Neuronal stem cell (in vitro differentiated cells): Measurements from ENCODE around the gene SMYD3.

Source experiments
- DNase-seq: peaks from one replicate; pipeline ENCODE4 v3.0.0-alpha.2; 2013; ENCODE audit warnings: low spot score
- H2AFZ ChIP-seq: one replicate; pipeline ENCODE4 v1.6.1; 2013; ENCODE audit warnings: mild to moderate bottlenecking, low read length, inconsistent platforms
- H2AK5ac ChIP-seq: 2 replicates; pipeline ENCODE4 v1.6.1; 2013; ENCODE audit warnings: low read depth, mild to moderate bottlenecking, inconsistent platforms, low read length, moderate library complexity, mixed read lengths
- H2BK120ac ChIP-seq: 2 replicates; pipeline ENCODE4 v1.6.1; 2013; ENCODE audit warnings: low read depth, mild to moderate bottlenecking, inconsistent platforms, low read length, moderate library complexity, mixed read lengths
- H2BK12ac ChIP-seq: one replicate; pipeline ENCODE4 v1.6.1; 2013; ENCODE audit warnings: low read length, inconsistent platforms
- H2BK15ac ChIP-seq: 2 replicates; pipeline ENCODE4 v1.6.1; 2013; ENCODE audit warnings: mild to moderate bottlenecking, low read length, inconsistent platforms, mixed read lengths
- H2BK5ac ChIP-seq: one replicate; pipeline ENCODE4 v1.6.1; 2013; ENCODE audit warnings: inconsistent platforms, mild to moderate bottlenecking, low read length, moderate library complexity
- H3K14ac ChIP-seq: one replicate; pipeline ENCODE4 v1.6.1; 2013; ENCODE audit warnings: low read length, inconsistent platforms
- H3K18ac ChIP-seq: 2 replicates; pipeline ENCODE4 v1.6.1; 2013; ENCODE audit warnings: low read length, inconsistent platforms
- H3K23ac ChIP-seq: 2 replicates; pipeline ENCODE4 v1.6.1; 2013; ENCODE audit warnings: low read depth, mild to moderate bottlenecking, mixed read lengths, low read length, inconsistent platforms; ENCODE audit not compliant: poor library complexity
- H3K27ac ChIP-seq: replicated peaks from 3 replicates; pipeline ENCODE4 v1.5.1; 2013; ENCODE audit warnings: low read length, inconsistent platforms
- H3K27me3 ChIP-seq, 3 experiments: 2 replicates each; pipeline ENCODE4 v1.6.1; 2013; ENCODE audit warnings: low read length in 3 of 3, mild to moderate bottlenecking in 2 of 3, inconsistent platforms in 1 of 3, low read depth in 1 of 3, mixed read lengths in 1 of 3, moderate library complexity in 1 of 3; ENCODE audit not compliant: control insufficient read depth in 3 of 3, insufficient read depth in 3 of 3
- H3K36me3 ChIP-seq, 2 donors: replicated peaks in 1 of 2; 2 replicates each; pipeline ENCODE4 v1.6.1; 2013; ENCODE audit warnings: low read length in 2 of 2; ENCODE audit not compliant: control insufficient read depth in 2 of 2, insufficient read depth in 2 of 2
- H3K4ac ChIP-seq: 2 replicates; pipeline ENCODE4 v1.6.1; 2013; ENCODE audit warnings: inconsistent platforms, mild to moderate bottlenecking, low read length, moderate library complexity
- H3K4me1 ChIP-seq, 2 donors: 1 replicate in 1 of 2; 2 replicates in 1 of 2; pipeline ENCODE4 v1.6.1; 2013; ENCODE audit warnings: low read length in 2 of 2, low read depth in 1 of 2; ENCODE audit not compliant: control insufficient read depth in 2 of 2, insufficient read depth in 1 of 2
- H3K4me2 ChIP-seq: one replicate; pipeline ENCODE4 v1.6.1; 2013; ENCODE audit warnings: mild to moderate bottlenecking, low read length, inconsistent platforms; ENCODE audit not compliant: insufficient read depth, poor library complexity, severe bottlenecking
- H3K4me3 ChIP-seq, 2 donors: 2 replicates each; pipeline ENCODE4 v1.5.1; 2013; ENCODE audit warnings: low read length in 2 of 2, mild to moderate bottlenecking in 2 of 2, inconsistent platforms in 1 of 2, moderate library complexity in 1 of 2
- H3K79me1 ChIP-seq: one replicate; pipeline ENCODE4 v1.6.1; 2013; ENCODE audit warnings: low read depth, mild to moderate bottlenecking, inconsistent platforms, low read length, moderate library complexity
- H3K9ac ChIP-seq: one replicate; pipeline ENCODE4 v1.6.1; 2013; ENCODE audit warnings: mild to moderate bottlenecking, low read depth, low read length, inconsistent platforms; ENCODE audit not compliant: poor library complexity
- H3K9me3 ChIP-seq, 2 donors: replicated peaks in 1 of 2; 2 replicates each; pipeline versions ENCODE3 to v1.6.1; 2013; ENCODE audit warnings: low read length in 2 of 2, mild to moderate bottlenecking in 2 of 2, inconsistent platforms in 1 of 2, low read depth in 1 of 2, mixed read lengths in 1 of 2, moderate library complexity in 1 of 2; ENCODE audit not compliant: control insufficient read depth in 2 of 2, insufficient read depth in 1 of 2
- H4K8ac ChIP-seq: one replicate; pipeline ENCODE4 v1.6.1; 2013; ENCODE audit warnings: low read depth, mild to moderate bottlenecking, inconsistent platforms, low read length, moderate library complexity
- H4K91ac ChIP-seq: one replicate; pipeline ENCODE4 v1.6.1; 2013; ENCODE audit warnings: low read length, low read depth, mild to moderate bottlenecking, inconsistent platforms; ENCODE audit not compliant: poor library complexity
- WGBS, 2 donors: extraction: QIAGEN DNeasy Blood & Tissue Kit; methylation state at CpG; one replicate each; pipeline ENCODE4 v1.1.7; 2013; ENCODE audit warnings: missing lambda C conversion rate in 2 of 2, mixed read lengths in 1 of 2; ENCODE audit not compliant: insufficient read length in 2 of 2, insufficient replicate concordance in 1 of 2; ENCODE audit errors: extremely low coverage in 2 of 2; 5-methylcytosine and 5-hydroxymethylcytosine counted together

SMYD3 gene

DNA sequence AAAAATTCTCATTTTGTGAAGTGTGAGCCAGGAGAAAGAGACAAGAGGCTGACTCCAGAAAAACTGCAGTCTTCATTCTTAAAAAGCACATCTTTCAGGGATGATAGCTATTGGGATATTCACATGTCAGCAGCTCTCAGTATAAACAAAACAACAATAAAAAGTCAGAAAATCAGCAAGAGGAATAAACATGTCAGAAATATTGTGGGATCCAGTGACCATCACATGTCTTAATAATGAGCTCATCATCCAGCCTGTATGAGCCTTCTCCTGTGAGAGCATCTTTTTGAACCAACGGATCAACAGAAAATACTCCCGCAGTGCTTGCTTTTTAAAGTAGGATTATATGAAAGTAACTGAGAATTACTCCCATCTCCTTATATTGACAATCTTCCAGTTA is 241.6 kb downstream of the SMYD3 start:
- H4K8ac ChIP-seq, result no peak overlapping the region
- no peak overlapping the region for H2BK12ac ChIP-seq
- no peak overlapping the region for H2AK5ac ChIP-seq
- no peak overlapping the region for H2BK120ac ChIP-seq
- H4K91ac ChIP-seq, result no peak overlapping the region
- H2BK5ac ChIP-seq, result no peak overlapping the region
- no CpG with 5 or more reads among the region's 2 CpGs for WGBS, 2 donors
- no peak overlapping the region for H3K4me3 ChIP-seq
- no peak overlapping the region for H2BK15ac ChIP-seq
- no peak for DNase-seq
- H3K4ac ChIP-seq, result no peak overlapping the region
- H3K27ac ChIP-seq, result no peak overlapping the region
- H3K4me1 ChIP-seq, result peaks cover 6 to 7% of the 10 kb centered on the region in 2 donors
- no peaks in the 10 kb centered on the region for H3K79me1 ChIP-seq
- H3K18ac ChIP-seq, result no peak overlapping the region
- no peaks in the 10 kb centered on the region for H3K9me3 ChIP-seq
- H3K36me3 ChIP-seq, result no peaks in the 10 kb centered on the region
- no peak overlapping the region for H3K14ac ChIP-seq
- H3K23ac ChIP-seq, result no peak overlapping the region
- no peak overlapping the region for H2AFZ ChIP-seq
- H3K27me3 ChIP-seq, result no peaks in the 10 kb centered on the region
- H3K9ac ChIP-seq, result no peak overlapping the region
- no peak overlapping the region for H3K4me2 ChIP-seq

DNA sequence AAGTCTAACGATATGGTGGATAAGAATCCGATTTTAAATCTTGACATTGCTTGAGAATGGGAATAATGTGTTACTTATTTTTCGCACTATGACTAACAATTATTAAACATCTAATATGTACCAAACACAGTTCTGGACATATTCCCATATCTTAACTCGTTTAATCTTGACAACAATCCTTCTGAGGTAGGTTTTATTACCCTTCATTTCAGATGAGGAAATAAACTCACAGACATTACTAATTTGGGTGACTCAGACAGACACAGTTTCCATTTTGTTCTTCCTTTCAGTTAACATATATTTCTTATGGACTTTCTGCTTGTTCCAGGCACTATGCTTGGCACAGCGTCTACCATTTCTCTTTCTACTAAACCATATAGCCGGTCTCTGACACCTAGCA is 244.8 kb downstream of the SMYD3 start:
- Histone ChIP-seq H2BK5ac (no peak overlapping the region), H2AFZ (no peak overlapping the region), H3K9me3 (peaks cover 5 to 12% of the 10 kb centered on the region in 2 donors), H4K8ac (no peak overlapping the region), H2BK15ac (no peak overlapping the region), H3K27me3 (no peaks in the 10 kb centered on the region), H3K4ac (no peak overlapping the region), H2AK5ac (no peak overlapping the region), H3K4me2 (no peak overlapping the region), H3K79me1 (no peaks in the 10 kb centered on the region), H3K4me1 (peaks cover 0 to under 1% of the 10 kb centered on the region in 2 donors), H3K27ac (no peak overlapping the region), H3K23ac (no peak overlapping the region), H2BK12ac (no peak overlapping the region), H3K18ac (no peak overlapping the region), H3K36me3 (no peaks in the 10 kb centered on the region), H3K14ac (no peak overlapping the region), H3K9ac (no peak overlapping the region), H4K91ac (no peak overlapping the region), H3K4me3 (no peak overlapping the region), H2BK120ac (no peak overlapping the region)
- no CpG with 5 or more reads among the region's 6 CpGs for WGBS, 2 donors
- DNase-seq, result no peak

DNA sequence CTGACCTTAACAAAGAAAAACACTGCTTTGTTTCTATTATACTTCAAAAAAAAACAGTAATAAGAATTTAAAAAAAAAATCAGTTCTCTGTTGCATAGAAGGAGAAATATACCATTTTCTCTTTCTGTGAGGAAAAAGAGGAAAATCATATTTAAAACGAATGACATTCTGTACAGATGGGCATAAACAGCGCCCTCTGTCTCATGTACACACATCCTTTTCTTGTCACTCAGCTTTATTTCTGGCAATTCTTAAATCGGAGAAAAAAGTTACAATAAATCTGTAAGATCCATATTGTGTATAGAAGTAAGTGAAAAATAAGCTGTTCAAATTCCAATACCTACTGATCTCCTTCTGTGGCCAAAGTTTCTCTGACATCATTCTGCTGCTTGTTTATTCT is 245.4 kb downstream of the SMYD3 start:
- Histone ChIP-seq H3K27me3 (no peaks in the 10 kb centered on the region), H3K4me1 (no peaks in the 10 kb centered on the region), H2BK15ac (no peak overlapping the region), H2BK5ac (no peak overlapping the region), H3K18ac (no peak overlapping the region), H3K23ac (no peak overlapping the region), H3K4me3 (no peak overlapping the region), H2BK120ac (no peak overlapping the region), H3K14ac (no peak overlapping the region), H3K4ac (no peak overlapping the region), H2BK12ac (no peak overlapping the region), H3K36me3 (no peaks in the 10 kb centered on the region), H3K79me1 (no peaks in the 10 kb centered on the region), H3K9me3 (peaks cover 5 to 12% of the 10 kb centered on the region in 2 donors), H4K8ac (no peak overlapping the region), H3K9ac (no peak overlapping the region), H3K4me2 (no peak overlapping the region), H4K91ac (no peak overlapping the region), H3K27ac (no peak overlapping the region), H2AFZ (no peak overlapping the region), H2AK5ac (no peak overlapping the region)
- no CpG with 5 or more reads among the region's 3 CpGs for WGBS, 2 donors
- no peak for DNase-seq

DNA sequence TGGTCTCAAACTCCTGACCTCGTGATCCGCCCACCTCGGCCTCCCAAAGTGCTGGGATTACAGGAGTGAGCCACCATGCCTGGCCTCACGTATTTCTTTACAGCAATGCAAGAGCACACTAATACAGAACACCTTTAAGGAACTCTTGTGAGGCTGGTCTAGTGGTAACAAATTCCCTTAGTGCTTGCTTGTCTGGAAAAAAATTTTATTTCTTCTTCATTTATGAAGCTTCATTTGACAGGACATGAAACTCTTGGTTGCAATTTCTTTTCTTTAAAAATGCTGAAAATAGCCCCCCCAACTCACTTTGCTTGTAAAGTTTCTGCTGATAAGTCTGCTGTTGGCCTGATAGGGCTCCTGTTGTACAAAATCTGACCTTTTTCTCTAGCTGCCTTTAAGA is 248.8 kb downstream of the SMYD3 start:
- no CpG with 5 or more reads among the region's 4 CpGs for WGBS, 2 donors
- Histone ChIP-seq H3K4me2 (no peak overlapping the region), H2BK5ac (no peak overlapping the region), H3K4me1 (peaks cover 0 to 4% of the 10 kb centered on the region in 2 donors), H3K9me3 (peaks cover 5 to 12% of the 10 kb centered on the region in 2 donors), H3K4ac (no peak overlapping the region), H2BK120ac (no peak overlapping the region), H3K4me3 (no peak overlapping the region), H2BK15ac (no peak overlapping the region), H3K27me3 (no peaks in the 10 kb centered on the region), H4K91ac (no peak overlapping the region), H3K79me1 (no peaks in the 10 kb centered on the region), H4K8ac (no peak overlapping the region), H3K14ac (no peak overlapping the region), H2BK12ac (no peak overlapping the region), H3K27ac (no peak overlapping the region), H2AFZ (no peak overlapping the region), H2AK5ac (no peak overlapping the region), H3K23ac (no peak overlapping the region), H3K36me3 (no peaks in the 10 kb centered on the region), H3K9ac (no peak overlapping the region), H3K18ac (no peak overlapping the region)
- no peak for DNase-seq
